GM21717 (cell line): ENCODE measurements around the gene MDFI.

Experiments
- ATAC-seq: cut with Tn5 transposase; IDR thresholded peaks from one replicate; pipeline ENCODE4 v1.9.1; 2021; ENCODE audit warnings: mild to moderate bottlenecking, moderate library complexity; ENCODE audit not compliant: unreplicated experiment

The MDFI gene

GRCh38 chr6:41670703-41671360 lies 32.6 kb downstream of the MDFI start:
- ATAC-seq = no peak

DNA sequence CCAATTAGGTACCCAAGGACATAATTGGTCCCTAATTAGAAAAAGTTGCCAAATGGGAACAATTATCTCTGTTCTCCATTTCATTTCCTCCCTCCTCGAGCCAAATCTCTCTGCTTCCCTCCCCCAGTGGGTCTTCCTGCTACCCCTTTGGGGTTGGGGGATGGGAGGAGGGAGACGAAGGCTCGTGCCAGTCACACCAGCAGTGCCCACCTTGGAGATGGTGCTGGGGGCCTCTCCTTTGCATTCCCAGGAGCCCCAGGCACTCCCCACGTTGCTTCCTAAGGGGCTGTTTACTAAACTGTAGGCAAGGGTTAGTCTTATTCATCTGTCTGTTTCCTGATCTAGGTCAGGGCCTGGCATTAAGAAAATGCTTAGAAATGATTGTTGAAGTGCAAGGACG lies 33.1 kb downstream of the MDFI start:
- no peak for ATAC-seq

- ATAC-seq = no peak
Observed at GRCh38 chr6:41672016-41672415, 33.7 kb downstream of the MDFI start.

- ATAC-seq = no peak
Observed at GRCh38 chr6:41672816-41673703, 34.8 kb downstream of the MDFI start.

GRCh38 chr6:41673704-41674000 lies 35.4 kb downstream of the MDFI start:
- no peak for ATAC-seq

DNA sequence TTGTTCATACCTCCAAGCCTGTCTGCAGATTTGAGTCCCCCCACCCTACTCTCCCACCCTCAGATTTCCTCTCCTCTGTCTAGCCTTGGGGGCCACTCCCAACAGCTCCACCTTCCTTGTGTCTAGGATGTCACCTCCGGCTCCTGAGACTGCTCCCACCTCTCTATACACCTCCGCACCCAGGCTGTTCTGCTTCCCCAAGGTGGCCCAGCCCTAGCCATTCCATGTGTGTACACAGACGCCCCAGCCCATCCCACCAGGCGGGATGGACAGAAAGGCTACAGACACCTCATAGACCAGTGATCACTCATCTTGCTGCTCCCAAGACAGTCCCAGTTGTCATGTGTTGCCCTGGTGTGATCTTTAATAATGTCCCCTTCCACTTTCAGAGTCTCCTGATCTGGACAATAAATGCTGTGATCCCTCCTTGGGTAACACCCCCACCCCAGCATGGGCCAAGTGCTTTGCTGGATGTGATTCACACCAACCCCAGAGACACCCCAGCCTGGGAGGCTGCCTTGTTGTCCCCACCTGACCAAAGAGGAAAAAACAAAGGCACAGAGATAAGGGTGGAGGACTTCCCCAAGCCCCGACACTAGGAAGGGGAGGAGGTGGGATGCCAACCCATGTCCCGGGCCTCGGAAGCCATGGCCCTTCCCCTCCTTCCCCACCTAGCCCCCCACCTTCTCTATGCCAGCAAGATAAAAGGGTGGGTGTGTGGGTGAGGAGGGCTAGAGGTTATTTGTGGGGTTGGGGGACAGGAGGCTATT lies 36.1 kb downstream of the MDFI start:
- ATAC-seq = no peak

DNA sequence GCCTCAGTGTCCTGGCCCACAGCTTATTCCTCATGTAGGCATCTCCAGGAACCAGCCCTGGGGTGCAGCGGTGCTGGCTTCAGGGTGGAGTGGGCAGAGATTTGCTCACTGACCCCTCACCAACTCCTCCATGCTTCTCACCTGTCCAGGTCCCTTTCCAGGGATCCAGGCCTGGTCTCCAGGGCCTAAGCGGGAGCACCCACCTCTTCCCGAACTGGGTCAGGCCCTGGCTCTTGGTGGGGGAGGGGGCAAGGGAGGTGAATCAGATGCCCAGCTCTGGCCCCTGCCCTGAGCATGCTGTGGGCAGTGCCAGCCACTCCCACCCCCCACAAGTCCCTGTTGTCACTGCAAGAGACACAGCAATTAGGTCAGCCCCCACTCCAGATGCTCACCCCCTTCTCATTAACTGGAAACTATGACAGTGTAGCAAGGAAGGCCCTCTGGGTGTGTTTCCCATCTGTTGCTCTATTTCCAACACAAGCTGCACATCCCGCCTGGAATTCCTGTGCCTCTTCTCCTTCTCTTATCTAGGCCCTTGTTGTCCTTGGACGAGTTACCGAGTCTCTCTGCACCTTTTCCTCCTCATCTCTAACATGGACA lies 37.0 kb downstream of the MDFI start:
- no peak for ATAC-seq

DNA sequence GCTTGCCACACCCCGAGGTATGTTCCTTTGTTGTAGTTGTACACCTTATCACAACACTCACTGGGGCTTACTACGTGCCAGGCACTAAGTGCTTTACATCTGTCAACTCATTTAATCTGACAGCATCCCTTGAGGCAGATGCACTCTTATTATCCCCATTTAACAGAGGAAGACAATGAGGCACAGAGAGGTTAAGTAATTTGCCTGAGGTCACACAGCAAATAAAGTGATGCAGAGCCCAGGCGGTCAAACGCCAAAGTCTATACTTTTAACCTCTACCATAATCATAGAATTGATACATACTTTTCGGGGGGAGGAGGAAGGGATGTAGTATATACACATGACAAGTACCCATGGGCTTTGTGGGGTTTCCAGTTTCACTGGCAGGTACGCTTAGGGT lies 37.7 kb downstream of the MDFI start:
- no peak for ATAC-seq

- ATAC-seq = no peak
Observed at GRCh38 chr6:41676431-41676830, 38.2 kb downstream of the MDFI start.

- ATAC-seq = no peak
Observed at GRCh38 chr6:41677124-41677921, 39.1 kb downstream of the MDFI start.

DNA sequence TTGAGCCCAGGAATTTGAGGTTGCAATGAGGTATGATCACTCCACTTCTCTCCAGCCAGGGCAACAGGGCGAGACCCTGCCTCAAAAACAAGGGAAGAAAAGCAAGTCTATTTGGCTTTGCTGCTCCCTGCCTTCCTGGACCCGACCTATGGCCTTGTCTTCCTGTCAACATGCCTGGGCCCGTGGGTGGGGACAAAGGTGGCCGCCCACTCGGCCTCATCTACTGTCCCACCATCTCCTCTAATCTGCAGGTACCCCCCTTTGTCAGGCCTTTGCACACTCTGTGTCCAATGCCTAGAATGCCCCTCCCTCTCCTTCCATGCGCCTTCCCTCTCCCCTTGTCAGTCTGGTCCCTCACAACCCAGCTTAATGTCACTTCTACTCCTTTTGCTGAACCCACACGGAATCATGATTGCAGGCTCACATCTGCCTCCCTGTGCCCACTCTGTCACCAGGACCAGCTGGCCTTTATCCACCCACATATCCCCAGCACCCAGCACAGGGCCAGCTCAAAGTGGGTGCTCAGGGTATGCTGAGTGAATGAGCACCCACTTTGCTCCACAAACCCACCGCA lies 40.3 kb downstream of the MDFI start:
- ATAC-seq = no peak

DNA sequence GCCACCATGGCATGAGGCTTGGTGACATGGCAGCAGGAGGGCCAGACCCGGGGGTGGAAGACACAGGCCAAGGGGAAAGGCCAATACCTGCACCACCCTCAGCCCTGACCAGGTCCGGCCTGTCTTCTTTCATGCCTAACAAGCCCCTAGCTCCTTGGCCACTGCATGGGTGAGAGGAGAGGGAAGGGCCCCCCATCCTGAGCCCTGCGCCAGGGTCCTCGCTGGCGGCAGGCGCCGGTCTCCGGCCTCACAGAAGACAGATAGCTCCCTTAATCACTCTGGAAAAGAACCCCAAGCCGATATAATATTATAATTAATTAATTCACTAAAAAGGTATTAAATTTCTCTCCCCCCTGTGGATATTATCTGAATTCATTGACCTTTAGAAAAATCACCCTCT lies 41.4 kb downstream of the MDFI start:
- ATAC-seq = no peak

DNA sequence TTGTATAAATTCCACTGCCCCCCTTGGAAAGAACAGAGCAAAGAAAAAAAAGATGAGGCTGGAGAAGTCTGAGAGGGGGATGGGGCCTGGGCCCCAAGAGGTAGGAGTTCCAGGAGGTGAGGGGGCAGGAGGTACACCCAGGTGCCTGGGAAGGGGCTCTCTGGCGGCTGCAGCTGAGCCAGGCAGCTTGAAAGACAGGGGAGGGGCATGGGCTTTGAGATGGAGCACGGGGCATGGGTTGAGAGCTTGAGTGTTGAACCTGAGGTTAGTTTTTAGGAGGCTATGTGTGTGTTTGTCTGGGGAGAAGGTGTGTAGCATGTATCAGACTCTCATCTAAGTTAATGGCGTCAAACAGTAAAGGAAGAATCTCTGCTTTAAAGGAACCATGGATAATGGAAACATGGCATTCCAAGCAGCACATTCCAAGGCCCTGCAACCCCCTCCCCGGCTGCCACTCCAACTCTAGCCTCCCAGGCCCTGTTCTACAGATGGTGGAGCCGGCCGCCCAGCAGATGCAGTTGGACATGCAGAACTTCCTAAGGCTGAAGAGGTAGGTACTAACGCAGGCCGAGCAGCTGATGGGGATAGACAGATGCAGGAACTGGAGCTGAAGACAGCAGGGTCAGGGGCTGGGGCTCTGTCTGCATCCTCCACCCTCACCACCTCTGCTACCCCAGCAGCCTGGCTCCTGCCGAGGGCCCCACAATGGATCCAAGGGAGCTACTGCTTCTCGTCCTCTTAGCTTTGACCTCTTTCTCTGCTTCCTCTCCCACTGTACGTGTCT lies 42.1 kb downstream of the MDFI start:
- no peak for ATAC-seq

GRCh38 chr6:41682056-41682477 lies 43.8 kb downstream of the MDFI start:
- no peak for ATAC-seq

GRCh38 chr6:41682497-41683272 lies 44.4 kb downstream of the MDFI start:
- ATAC-seq = no peak

DNA sequence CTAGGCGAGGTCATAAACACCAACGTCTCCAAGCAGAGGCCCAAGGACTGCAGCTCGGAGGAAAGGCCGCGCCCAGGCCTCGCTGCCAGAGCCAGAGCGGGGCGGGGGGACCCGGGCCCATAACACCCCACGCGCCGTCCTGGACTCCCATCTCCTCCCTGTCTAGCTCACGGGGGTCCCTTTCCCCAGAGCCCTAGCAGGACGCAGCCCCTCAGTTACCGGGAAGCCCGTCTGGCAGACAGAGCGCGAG lies 44.9 kb downstream of the MDFI start:
- ATAC-seq = peak; percentile 21

GRCh38 chr6:41683523-41684310 lies 45.4 kb downstream of the MDFI start:
- ATAC-seq = peak; percentile 56
